ENCODE results near the gene TXLNB.
"Not testable (repeated sequence)": the region's sequence is repeated elsewhere in the genome, so short reads cannot be mapped to it uniquely, and the experiment has no call there.

TXLNB gene

DNA sequence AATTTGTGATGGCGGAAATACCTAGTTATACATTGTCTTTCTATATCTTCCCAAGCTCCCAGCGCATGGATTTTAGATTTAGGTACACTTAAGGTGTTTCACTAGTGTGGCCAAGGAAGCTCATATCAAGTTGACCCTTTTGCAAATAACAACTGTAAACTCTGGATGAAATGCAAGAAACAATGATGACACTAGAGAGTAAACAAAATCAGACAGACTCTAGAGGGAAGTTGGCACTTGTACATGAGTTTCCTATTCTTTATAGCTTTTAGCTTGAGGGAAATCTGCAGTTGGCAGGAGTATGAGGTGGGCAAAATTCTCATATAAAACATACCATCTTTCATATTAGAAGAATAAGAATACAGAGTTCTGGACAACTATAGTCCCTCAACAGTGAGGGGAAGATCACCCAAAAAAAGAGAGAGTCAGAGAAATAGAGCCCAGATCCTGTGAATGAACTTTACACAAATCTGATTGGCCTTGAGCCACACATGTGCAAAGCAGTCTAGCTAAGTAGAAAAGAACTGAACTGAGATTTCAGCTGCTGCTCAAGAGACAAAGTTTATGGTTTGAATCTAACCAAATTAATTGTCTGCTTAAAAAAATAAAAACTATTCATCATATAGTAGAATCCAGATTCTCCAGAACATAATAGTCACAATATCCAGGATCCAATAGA, 26.1 kb downstream of the TXLNB start:
- no peak for DNase-seq

DNA sequence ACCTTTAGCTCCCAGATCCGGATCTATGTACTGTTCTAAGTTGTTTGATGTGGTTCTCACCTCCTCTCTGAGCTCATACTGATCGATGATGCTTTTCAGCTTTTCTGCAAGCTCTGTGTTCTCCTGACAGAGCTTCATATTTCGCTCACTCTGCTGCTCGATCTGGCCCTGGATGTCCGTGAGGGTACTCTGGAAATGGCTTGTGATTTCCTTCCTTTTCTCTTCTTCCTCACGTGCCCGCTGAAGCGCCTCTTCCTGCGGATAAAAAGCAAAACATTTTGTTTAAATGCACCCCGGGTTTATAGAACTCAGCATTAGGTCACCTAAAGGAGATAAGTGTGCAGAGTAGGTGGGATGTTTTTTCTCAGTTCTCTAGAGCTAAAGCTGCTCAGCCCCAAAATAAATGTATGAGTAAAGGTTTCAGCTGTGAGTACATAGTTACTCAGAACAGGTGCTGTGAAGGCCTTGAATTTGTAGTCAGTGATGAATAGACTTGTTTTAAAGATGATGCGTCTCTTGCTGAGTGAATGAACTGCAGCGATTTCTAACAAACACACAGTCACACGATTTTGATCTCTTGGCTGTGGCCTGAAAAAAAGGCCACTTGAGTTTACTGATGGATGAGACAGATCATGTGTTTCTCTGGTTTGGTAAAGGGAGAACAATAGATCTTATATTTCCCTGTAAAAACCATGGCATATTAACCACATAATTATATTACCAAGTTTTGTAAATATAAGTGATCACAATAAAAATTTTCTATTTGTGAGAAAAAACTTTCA, 29.1 kb downstream of the TXLNB start:
- DNase-seq = peak in 3 of 5 experiments; percentile 3 to 72 (median 48)

DNA sequence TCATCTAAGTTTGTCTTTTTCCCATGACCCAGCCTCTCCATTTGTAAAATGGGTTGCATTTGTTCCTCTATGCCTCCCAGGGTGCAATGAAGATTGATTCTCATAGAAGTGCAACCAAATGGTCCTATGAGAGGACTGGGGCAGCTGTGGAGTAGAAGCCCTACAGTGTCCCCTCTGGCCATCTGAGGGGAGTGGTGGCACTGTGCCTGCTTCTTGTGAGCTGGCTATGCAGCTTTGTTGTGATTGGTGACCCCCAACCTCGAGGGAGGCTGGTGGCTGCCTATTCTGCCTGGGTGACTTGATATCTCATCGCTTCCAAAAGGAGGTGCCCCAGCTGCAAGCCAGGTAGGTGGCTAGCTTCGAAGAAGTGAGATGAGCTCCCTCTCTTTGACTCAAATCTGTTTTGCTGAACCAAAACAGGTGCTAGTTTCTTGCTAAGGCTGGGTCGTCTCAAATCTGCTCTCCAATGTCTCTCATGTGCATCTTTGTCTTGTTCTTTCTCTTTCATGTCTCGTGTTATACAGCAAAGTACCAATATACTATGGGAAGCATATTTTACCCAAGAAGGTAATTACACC, 33.9 kb downstream of the TXLNB start:
- DNase-seq = peak in 1 of 5 experiments; percentile 7

DNA sequence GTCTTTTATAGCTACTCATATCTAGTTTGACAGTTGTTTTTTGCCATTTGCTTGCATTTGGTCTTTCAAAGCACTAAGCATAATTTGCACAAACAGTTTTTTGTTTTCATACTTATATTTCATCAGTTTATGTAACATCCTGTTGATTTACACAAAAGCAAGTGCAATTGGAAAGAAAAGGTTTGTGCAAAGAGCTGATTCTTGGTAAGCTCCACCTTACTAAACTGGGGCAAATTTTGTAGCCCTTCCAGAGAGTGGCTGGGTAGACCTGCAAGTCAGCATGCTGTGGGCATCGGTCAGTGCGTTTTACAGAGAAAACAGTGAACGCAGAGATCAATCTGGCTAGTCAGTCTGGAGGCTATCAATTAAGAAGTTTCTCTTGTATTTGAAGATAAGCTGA, 34.5 kb downstream of the TXLNB start:
- peak in 1 of 5 experiments; percentile 19 for DNase-seq

DNA sequence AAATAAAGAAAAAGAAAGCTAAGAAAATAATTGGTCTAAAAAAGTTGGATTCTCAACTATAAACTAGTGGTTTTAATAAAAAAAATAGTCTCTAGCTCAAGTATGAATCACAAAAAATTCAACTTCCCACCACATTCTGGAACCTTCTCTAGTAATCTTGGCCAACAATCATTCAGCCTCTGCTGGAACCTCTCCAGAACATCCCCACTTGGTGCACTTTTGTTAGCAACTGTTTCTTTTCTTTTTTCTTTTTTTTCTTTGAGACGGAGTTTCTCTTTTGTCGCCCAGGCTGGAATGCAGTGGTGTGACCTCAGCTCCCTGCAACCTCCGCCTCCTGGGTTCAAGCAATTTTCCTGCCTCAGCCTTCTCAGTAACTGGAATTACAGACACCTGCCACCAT, 35.7 kb downstream of the TXLNB start:
- no peak for DNase-seq

DNA sequence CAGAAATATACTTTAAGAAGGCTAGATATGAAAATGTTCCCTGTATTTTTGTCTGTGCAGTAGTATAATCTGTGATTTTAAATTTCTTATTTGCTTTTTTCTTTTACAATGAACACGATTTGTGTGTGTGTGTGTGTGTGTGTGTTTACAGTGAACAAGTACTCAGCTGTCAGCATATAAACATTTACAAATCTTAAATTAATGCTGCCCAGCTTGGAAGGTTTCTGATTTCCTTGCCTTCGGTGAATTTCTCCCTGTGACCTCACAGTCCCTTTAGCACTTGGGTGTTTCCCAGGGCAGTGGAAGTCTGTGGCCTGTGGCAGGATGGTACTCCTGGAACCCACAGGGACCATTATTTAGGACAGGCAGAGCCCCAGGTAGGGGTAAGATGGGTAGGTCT, 37.6 kb downstream of the TXLNB start:
- no peak for DNase-seq

DNA sequence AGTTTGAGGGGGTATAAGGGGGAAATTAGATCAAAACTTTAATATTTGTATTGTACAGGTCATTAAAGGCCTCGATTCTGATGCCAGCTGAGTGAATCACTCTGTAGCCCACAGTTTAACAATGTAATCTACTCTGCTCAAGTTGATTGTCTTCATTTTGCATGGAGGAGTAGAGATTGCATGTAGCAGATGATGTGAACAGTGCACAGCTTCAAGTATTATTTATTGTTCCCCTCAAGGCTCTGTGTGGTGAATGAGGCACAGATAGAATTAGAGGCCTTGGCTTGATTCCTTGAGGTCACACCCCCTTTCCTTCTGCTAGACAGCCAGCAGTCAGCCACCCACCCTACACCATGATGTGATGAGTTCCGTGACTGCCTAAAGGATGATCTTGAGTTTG, 38.1 kb downstream of the TXLNB start:
- DNase-seq = no peak

DNA sequence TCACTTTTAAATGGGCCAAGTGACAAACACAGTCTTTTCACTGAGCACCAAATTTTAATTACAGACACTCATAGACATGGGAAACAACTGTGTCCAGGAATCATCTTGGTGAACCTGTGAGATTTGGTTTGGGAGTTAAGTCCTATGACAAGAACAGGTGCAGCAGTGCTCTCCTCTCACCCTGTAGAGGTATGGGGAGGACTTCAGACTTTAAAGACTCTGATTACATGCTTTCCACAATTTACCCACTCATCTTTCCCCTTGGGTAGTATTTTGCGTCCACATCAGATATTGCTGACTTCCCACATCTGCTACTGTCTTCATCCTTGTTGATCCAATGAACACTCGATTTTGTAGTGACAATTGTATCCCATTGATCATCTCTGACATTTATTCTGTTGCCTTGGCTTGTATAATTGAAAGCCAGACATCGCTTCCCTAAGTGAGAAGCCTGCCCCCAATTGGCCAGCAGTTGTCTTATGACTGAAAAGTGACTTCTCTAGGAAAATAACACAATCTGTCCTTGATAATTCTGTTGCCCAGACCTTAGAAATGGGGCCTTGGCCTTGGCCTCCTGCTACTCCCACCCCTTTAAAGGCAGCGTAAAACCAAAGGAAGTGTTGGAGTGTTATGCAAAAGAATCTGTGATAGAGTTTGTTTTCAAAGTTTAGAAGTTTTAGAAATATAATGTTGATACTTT, 40.0 kb downstream of the TXLNB start:
- DNase-seq = no peak

DNA sequence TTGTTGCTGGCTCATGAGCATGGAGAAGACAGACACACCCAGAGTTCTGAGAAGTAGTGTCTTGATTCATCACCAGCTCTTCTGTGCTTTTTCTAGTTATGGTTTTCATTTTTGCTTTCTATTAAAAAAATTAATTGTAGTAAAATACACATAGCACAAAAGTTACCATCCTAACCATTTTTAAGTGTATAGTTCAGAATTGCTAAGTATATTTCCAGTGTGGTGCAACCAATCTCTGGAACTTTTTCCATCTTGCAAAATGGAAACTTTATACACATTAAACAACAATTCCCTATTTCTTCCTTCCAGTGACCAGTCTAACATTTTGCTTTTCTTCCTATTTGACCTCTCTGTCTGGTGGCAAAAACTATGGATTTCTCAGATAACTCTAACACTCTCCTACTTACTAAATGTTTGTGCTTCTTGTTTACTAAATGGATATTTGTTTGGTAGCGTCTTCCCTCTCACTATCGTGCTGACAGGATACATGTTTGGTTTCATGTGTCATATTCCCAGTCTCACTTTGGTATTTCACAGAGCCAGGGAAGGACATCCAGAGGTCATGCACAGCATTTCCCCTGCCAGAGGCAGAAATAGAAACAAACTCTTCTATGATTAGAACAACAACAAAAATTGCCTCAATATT, 40.6 kb downstream of the TXLNB start:
- DNase-seq = peak in 1 of 5 experiments; percentile 48

DNA sequence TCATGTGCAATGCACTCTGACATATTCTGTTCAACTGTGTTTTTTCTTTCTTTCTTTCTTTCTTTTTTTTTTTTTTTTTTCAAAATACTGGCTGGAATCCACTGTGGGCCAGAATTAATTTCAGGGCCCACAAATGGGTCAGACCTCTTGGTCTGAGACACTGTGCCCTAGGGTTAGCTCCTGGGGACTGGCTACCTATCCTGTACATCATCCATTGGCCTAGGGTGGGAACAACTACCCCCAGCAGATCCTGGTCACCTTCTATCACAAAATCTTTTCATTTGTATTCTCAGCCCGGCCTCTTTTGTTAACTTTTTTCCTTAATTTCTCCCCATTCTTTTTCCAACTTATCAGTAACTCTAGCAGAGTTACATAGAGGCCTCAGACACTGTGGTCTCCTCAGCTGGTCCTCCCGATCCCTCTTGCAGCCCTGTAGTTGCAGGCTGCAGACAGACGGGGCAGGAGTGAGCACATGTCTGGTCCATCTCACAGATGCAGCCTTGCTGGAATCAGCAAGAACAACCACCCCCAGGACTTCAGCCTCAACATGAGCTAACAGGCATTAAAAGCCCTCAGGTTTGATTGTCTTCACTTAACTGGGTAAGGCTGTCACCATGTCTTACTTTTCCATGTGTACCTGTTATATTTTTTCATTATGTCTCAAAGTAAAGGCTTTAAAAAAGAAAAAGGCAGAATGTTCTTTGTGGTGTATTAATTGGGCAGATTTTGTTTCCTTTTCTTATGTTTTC, 41.3 kb downstream of the TXLNB start:
- DNase-seq = peak; percentile 15 to 83 (median 27)

DNA sequence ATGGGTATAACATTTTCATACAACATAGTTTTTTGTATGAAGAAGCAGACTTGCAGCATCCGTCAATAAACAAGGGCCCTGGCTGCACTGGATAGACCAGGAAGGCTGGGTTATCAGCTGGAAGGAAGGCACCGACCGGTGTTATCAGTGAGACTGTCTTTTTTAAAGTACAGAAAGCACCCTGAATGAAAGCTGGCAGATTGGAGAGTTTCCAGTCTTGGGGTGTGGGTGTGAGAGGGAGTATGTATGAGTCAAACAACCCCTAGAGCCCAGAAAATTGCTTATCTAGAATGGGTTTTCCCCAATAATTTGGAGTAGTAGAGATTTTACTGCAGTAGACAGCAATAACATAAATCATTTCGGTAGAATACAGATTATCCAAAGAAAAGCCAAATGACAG, 42.4 kb downstream of the TXLNB start:
- DNase-seq = peak in 2 of 5 experiments; percentile 15 to 26

DNA sequence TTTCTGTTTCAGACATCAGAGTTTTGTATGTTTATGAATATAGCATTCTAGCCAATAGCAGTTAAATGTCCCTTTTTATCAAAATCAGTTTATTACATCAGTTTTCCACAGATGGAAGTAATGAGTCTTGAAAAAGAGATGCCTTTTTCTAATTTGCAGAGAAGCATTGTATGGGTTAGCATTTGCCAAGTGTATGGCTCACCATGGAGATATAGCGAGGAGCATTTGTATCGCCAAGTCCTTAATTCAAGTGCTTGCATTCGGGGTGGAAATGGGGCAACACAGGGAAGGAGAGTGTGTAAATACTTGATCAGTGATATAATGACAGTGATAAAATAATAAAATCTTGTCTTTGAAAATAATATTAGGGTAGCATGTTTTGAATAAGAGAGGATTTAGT, 42.9 kb downstream of the TXLNB start:
- DNase-seq = no peak

DNA sequence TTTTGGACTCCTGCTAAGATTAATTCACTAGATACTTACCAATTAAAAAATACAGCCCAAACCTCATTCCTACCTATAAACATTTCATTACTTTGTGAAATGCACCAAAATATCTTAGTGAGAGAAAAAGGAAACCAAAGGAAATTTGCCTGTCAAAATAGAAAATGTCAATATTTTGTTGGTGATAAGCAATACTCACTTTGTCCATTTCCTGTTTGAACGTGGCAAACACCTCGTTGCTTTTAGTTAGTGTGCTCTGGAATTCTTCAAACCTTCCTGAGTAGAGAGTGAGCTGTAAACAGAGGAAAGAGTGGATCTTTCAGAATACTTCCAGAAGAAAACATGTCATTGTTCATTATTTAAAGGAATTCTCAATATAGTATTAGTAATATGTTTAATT, 44.2 kb downstream of the TXLNB start:
- no peak for DNase-seq

DNA sequence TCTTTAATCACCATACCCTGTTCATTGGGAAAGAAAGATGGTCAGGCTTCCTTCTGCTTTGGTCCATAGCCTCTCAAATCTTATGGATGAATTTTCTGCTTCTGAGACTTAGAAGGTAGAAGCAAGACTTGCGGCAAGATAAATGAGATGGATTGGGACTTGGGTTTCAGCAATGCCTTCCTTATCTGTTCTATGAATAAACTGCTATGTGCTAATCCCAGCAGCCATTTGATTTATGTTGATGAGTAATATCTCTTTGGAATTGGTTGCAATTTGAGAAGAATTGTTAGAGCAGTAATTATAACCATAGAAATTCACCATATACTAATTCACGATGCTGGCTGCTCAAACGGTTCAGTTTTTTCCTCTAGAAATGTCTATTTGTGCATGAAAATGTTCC, 48.3 kb downstream of the TXLNB start:
- DNase-seq = no peak

DNA sequence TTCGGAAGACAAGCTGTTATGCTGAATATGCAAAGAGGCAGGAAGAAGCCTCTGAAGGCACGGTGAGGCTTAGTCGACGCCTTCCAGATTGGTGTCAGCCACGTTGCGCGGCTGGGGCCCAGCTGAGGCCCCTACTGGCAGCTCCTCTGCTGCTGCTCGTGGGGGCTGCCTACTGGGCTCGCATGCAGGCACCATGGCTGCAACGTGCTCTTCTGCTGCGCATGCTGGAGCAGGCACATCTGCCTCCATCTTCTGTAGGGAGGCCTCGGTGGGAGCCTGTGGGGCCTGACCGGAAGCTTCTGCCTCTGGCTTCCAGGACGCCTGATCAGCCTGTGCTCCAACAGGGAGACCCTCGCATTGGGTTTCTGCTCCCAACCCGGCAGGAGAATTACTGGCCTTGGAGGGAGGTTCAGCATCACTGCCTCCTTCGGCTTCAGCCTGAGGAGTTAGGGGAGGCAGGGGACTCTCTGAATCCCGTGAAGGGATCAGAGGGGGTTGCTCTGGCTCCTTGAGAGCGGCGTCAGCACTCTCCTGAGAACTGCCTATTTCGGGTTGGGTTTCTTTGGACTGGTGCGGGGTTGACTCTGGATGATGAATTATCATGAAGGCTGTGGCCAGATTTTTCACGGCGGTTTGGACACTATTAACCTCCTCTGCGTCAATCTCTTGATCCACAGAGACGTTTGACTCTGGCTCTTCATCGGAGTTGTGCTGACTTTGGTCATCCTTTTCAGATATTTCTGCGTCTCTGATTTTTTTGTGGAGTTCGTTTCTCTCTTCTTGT, 49.1 kb downstream of the TXLNB start:
- no peak for DNase-seq

DNA sequence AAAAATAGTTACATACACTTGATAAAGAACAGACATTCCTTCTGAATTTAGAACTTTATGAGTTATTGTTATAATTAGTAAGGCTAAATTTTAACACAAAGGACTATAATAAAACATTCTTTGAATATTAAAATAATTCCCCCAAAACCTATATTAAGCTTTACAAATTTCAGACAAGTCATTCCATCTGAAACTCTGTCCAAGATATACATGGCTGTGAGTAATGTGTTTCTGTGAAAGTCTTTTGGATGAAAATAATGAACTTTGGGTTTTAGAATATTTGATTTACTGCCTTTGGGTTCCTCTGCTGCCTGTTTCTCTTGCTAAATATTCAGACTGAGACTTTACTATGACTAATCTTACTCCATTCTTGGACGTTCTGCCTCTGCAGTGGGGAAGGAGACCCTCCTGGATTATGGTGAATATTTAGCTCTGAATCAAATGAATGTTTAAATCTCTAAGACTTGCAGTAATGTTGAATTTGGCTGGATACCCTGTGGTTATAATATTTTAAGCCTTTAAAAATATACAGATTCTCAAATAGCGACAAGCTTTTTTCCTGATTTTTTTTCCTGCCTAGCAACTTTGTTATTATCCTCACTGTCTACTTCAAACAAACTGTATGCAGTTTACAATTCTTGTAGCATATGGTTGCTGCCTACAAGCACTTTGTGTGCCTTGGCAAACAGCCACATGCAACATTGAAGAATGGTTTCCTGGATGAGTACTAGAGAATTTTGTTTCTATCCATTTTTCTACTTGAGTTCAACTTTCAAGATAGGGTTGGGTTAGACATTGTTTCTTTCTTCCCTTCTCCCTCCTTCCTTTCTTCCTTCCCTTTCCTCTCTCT, 51.4 kb downstream of the TXLNB start:
- no peak for DNase-seq

DNA sequence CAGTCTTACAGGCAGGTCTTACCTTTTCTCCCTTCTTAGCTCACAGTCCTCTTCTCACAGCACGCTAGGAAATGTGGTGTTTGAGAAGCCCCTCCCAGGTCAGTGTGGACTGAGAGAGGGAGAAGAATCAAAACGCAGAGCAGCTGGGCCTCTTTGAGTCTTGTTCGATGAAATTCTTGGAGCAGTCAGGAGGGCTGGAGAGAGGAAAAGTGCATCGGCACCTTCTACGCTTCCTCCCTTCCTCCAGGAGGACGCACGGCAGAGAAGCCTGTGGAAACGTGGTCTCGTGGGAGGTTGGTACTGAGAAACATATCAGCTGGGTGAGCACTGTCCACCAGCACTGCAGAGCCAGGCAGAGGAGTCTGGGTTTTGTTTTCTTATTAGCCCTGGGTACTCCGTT, 52.7 kb downstream of the TXLNB start:
- no peak for DNase-seq

DNA sequence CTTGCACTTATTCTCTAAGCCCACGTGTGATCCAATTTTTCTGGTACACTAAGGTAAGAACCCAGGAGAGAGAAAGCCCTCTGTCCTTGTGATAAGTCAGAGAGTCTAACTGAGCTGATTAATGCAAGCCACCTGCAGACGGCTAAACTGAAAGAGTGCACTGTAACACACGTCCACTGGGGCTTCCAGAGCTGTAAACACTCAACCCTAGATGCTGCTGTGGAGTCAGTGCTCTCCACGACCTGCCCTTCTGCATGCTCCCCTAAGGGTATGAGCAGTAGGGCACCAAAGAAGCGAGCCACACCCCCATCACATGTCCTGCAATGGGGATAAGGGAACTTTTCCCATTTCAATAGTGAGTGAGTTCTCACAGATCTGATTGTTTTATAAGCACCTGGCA, 55.7 kb downstream of the TXLNB start:
- DNase-seq = no peak

DNA sequence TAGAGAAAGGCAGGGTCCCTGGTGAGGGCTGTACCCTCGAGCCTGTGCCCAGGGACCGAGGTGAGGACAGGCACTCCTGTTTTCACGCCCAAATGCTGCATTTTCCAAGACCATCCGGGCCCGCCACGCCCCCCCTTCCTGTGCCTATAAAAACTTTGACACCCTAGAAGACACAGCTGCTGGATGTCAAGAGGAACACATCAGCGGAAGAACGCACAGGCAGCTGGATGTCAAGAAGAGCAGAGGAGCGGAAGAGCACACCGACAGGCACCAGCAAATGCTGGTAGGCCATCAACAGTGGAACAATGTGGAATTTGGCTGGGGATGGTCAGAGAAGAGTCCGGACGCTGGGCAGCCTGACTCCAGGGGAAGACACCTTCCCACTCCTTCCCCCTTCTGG, 56.1 kb downstream of the TXLNB start:
- DNase-seq = no peak

DNA sequence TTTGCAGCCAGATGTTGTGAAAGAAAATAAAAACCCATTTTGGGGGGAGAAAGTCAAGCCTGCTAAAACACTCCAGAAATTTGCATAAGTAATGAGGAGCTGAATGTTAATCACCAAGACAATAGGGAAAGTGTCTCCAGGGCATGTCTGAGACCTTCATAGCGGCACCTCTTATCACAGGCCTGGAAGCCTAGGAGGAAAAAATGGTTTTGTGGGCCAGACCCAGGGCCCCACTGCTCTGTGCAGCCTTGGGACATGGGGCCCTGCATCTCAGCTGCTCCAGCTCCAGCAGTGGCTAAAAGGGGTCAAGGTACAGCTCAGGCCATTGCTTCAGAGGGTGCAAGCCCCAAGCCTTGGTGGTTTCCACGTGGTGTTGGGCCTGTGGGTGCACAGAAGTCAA, 57.6 kb downstream of the TXLNB start:
- not testable (repeated sequence) for DNase-seq

Data from T-helper 2 cell (primary cell).